Measurements from ENCODE around the gene FAM3D. TPM values are rescaled to one million over a fixed set of nuclear protein-coding genes. Genes with fewer than 3 reads are reported as not detected.

FAM3D gene
- total RNA-seq, 4 donors from 2014 or later = not detected

DNA sequence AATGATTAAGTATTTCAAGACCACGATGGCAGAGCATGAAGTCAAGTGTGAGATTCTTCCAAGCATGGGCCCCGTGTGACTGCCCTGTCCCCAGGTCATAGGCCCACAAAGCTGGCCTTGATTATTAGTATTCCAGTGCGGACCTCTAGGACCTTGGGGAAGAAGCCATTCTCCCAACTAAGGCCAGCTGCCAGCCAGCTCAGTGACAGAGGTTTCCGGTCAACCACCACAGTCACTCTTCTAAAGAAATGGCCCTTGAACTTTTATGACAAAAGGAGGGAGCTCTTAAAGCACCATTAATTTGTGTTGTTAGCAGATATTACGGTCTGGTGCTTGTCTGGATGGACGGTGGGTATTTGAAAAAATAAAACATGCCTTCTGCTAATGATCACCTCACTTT, 28.0 kb downstream of the FAM3D start:
- Histone ChIP-seq H3K9me3 (no peaks in the 10 kb centered on the region), H3K27me3 (no peaks in the 10 kb centered on the region), H3K27ac (no peak overlapping the region), H3K4me1 (peaks cover 0 to 6% (median 0%) of the 10 kb centered on the region in 4 donors), H3K36me3 (no peaks in the 10 kb centered on the region), H3K4me3 (no peak overlapping the region)
- WGBS, 2 donors = 37 to 43% methylated on average over 6 of the region's 6 CpGs
- DNase-seq (ENCODE audit: low spot score in 2 of 2) = no peak
- TF ChIP-seq EP300 (IDR thresholded peaks at IDR 0.05) = no peak
- no peak for TF ChIP-seq POLR2A (IDR thresholded peaks at IDR 0.05)
- TF ChIP-seq, protein P1, sequence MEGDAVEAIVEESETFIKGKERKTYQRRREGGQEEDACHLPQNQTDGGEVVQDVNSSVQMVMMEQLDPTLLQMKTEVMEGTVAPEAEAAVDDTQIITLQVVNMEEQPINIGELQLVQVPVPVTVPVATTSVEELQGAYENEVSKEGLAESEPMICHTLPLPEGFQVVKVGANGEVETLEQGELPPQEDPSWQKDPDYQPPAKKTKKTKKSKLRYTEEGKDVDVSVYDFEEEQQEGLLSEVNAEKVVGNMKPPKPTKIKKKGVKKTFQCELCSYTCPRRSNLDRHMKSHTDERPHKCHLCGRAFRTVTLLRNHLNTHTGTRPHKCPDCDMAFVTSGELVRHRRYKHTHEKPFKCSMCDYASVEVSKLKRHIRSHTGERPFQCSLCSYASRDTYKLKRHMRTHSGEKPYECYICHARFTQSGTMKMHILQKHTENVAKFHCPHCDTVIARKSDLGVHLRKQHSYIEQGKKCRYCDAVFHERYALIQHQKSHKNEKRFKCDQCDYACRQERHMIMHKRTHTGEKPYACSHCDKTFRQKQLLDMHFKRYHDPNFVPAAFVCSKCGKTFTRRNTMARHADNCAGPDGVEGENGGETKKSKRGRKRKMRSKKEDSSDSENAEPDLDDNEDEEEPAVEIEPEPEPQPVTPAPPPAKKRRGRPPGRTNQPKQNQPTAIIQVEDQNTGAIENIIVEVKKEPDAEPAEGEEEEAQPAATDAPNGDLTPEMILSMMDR (IDR thresholded peaks at IDR 0.05) = no peak

DNA sequence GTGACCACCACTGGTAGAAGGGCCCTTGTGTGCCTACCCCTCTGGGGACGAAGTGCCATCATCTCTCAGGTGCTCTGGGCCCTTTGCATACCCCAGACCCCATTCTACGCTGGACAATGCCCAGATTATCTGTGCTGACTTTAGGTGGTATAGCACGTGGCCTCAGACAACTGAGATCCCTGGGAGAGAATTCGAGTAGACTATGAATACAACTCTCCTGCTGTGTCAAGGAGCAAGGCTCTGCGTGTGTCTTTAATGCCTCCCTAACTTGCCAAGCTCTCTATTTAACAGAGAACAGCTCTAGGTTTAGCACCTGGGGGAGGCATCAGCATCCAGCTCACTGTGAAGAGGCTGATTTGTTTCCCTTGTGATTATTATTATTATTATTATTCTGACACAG, 29.1 kb downstream of the FAM3D start:
- no peaks in the 10 kb centered on the region for H3K9me3 ChIP-seq
- no peak overlapping the region for H3K27ac ChIP-seq
- peaks cover 0 to 6% (median 0%) of the 10 kb centered on the region in 4 donors for H3K4me1 ChIP-seq
- H3K27me3 ChIP-seq = no peaks in the 10 kb centered on the region
- TF ChIP-seq POLR2A (IDR thresholded peaks at IDR 0.05) (no peak), EP300 (IDR thresholded peaks at IDR 0.05) (no peak)
- TF ChIP-seq, protein P1 (IDR thresholded peaks at IDR 0.05) = no peak
- 57 to 58% methylated on average over 5 of the region's 5 CpGs for WGBS, 2 donors
- H3K4me3 ChIP-seq = no peak overlapping the region
- DNase-seq (ENCODE audit: low spot score in 2 of 2) = no peak
- H3K36me3 ChIP-seq = no peaks in the 10 kb centered on the region

- WGBS, 2 donors = 63 to 72% methylated on average over 24 of the region's 24 CpGs
- Histone ChIP-seq H3K4me1 (peaks cover 0 to 3% (median 0%) of the 10 kb centered on the region in 4 donors), H3K36me3 (no peaks in the 10 kb centered on the region), H3K27ac (no peak overlapping the region), H3K4me3 (no peak overlapping the region), H3K27me3 (no peaks in the 10 kb centered on the region), H3K9me3 (no peaks in the 10 kb centered on the region)
- DNase-seq (ENCODE audit: low spot score in 2 of 2) = no peak
- TF ChIP-seq POLR2A (IDR thresholded peaks at IDR 0.05) = no peak
- TF ChIP-seq EP300 (IDR thresholded peaks at IDR 0.05) = no peak
- TF ChIP-seq, protein P1 (IDR thresholded peaks at IDR 0.05) = no peak
These were observed 30.9 kb downstream of the FAM3D start for GRCh38 chr3:58635371-58636285.

- TF ChIP-seq EP300 (IDR thresholded peaks at IDR 0.05) (no peak), POLR2A (IDR thresholded peaks at IDR 0.05) (no peak)
- TF ChIP-seq, protein P1 (IDR thresholded peaks at IDR 0.05) = no peak
- DNase-seq (ENCODE audit: low spot score in 2 of 2) = no peak
- no peak overlapping the region for H3K4me3 ChIP-seq
- 91 to 92% methylated on average over 8 of the region's 8 CpGs for WGBS, 2 donors
- H3K4me1 ChIP-seq = peaks cover 0 to 20% (median 11%) of the 10 kb centered on the region in 4 donors
- no peak overlapping the region for H3K27ac ChIP-seq
- no peaks in the 10 kb centered on the region for H3K27me3 ChIP-seq
- H3K36me3 ChIP-seq = no peaks in the 10 kb centered on the region
- no peaks in the 10 kb centered on the region for H3K9me3 ChIP-seq
These were observed 33.3 kb downstream of the FAM3D start for GRCh38 chr3:58633157-58633865.

- no peak for DNase-seq (ENCODE audit: low spot score in 2 of 2)
- Histone ChIP-seq H3K27ac (no peak overlapping the region), H3K27me3 (no peaks in the 10 kb centered on the region), H3K4me1 (peaks cover 0 to 36% (median 27%) of the 10 kb centered on the region in 4 donors), H3K36me3 (no peaks in the 10 kb centered on the region), H3K4me3 (no peak overlapping the region), H3K9me3 (no peaks in the 10 kb centered on the region)
- 50 to 52% methylated on average over 4 of the region's 4 CpGs for WGBS, 2 donors
- TF ChIP-seq POLR2A (IDR thresholded peaks at IDR 0.05) = no peak
These were observed 34.8 kb downstream of the FAM3D start for GRCh38 chr3:58631742-58632141.

All from tibial nerve (tissue), 4 donors.